Sigmoid colon (tissue), 7 donors: ENCODE measurements around the gene KAT2A. TPM values are rescaled to one million over a fixed set of nuclear protein-coding genes. Genes with fewer than 3 reads are reported as not detected.

Experiments used
- DNase-seq: peaks from one replicate; pipeline ENCODE4 v3.0.0-alpha.2; 2019
- H3K27ac ChIP-seq, 4 donors: fragments of 200-600 bp; sonication (generic); one replicate each; pipeline ENCODE4 v1.5.1; 2016 to 2019; ENCODE audit warnings: mild to moderate bottlenecking in 1 of 4
- H3K27me3 ChIP-seq, 3 donors: fragments of 200-600 bp; sonication (generic); one replicate each; pipeline ENCODE4 v1.5.1; 2019; ENCODE audit warnings: mild to moderate bottlenecking in 1 of 3
- H3K36me3 ChIP-seq, 4 donors: fragments of 200-600 bp; sonication (generic); one replicate each; pipeline ENCODE4 v1.5.1; 2016 to 2019
- H3K4me1 ChIP-seq, 4 donors: fragments of 200-600 bp; sonication (generic); one replicate each; pipeline ENCODE4 v1.5.1; 2017 to 2019
- H3K4me3 ChIP-seq, 4 donors: fragments of 200-600 bp; sonication (generic); one replicate each; pipeline ENCODE4 v1.5.1; 2017 to 2019; ENCODE audit warnings: mild to moderate bottlenecking in 2 of 4, moderate library complexity in 1 of 4
- H3K9me3 ChIP-seq, 4 donors: fragments of 200-600 bp in 3 of 4; sonication (generic) in 3 of 4; one replicate each; pipeline versions ENCODE4 v1.5.1 to v1.6.1; 2013 to 2019
- CTCF ChIP-seq, 4 experiments: fragments of 450-650 bp in 3 of 4; fragments of 200-600 bp in 1 of 4; IDR thresholded peaks; one replicate each; pipeline ENCODE4 v1.5.1; 2016 to 2019; ENCODE audit warnings: antibody characterized with exemption in 4 of 4, mild to moderate bottlenecking in 3 of 4, moderate library complexity in 2 of 4
- EP300 ChIP-seq, 4 donors: sonication (generic); formaldehyde crosslinking; IDR thresholded peaks; one replicate each; pipeline ENCODE4 v1.6.1; 2017; ENCODE audit warnings: antibody characterized with exemption in 4 of 4
- POLR2A ChIP-seq, 2 donors: fragments of 450-650 bp; IDR thresholded peaks; one replicate each; pipeline ENCODE4 v1.6.1; 2016; ENCODE audit warnings: antibody characterized with exemption in 2 of 2, mild to moderate bottlenecking in 2 of 2, moderate library complexity in 2 of 2
- POLR2AphosphoS5 ChIP-seq, 4 donors: sonication (generic); formaldehyde crosslinking; IDR thresholded peaks; one replicate each; pipeline ENCODE4 v1.6.1; 2017; ENCODE audit warnings: antibody characterized with exemption in 4 of 4
- WGBS, 2 donors: extraction: QIAGEN DNeasy Blood & Tissue Kit; methylation state at CpG; one replicate each; pipeline ENCODE4 v1.1.7; 2013; 5-methylcytosine and 5-hydroxymethylcytosine counted together
- intact Hi-C: fragments of 100-400 bp; cut with DNase I; formaldehyde crosslinking; loops from one replicate; pipeline ENCODE4 v1.15.1; 2023
- polyA plus RNA-seq, 3 donors: library from polyadenylated mRNA; stranded (reverse); fragments of 200-250 nt; gene quantifications; one replicate each; pipeline ENCODE4 v1.2.3, GENCODE V29; 2013
- total RNA-seq, 4 donors: library from RNA; depleted of rRNA; stranded (reverse); fragments of >200 nt; gene quantifications; one replicate each; pipeline ENCODE4 v1.1.0, GENCODE V29; 2016
- donor health status: healthy with polysubstance abuse.
- donor health status: Bipolar disorder and iron deficiency.
- donor health status: healthy.

KAT2A gene
- total and polyA plus RNA-seq, 7 donors: 6.9 to 95.8 (median 20.4) TPM

GRCh38 chr17:42078396-42079043, 42.6 kb downstream of the KAT2A start:
- Histone ChIP-seq H3K4me3 (no peak overlapping the region), H3K27ac (no peak overlapping the region), H3K4me1 (no peaks in the 10 kb centered on the region), H3K9me3 (no peaks in the 10 kb centered on the region), H3K36me3 (no peaks in the 10 kb centered on the region), H3K27me3 (peaks cover 0 to 10% (median 0%) of the 10 kb centered on the region in 3 donors)
- 66 to 79% methylated on average over 8 of the region's 8 CpGs for WGBS, 2 donors
- TF ChIP-seq POLR2A (IDR thresholded peaks at IDR 0.05) (no peak), CTCF (IDR thresholded peaks at IDR 0.05) (no peak), EP300 (IDR thresholded peaks at IDR 0.05) (no peak), POLR2AphosphoS5 (IDR thresholded peaks at IDR 0.05) (no peak)
- intact Hi-C loops: no loop called here
- DNase-seq: no peak

DNA sequence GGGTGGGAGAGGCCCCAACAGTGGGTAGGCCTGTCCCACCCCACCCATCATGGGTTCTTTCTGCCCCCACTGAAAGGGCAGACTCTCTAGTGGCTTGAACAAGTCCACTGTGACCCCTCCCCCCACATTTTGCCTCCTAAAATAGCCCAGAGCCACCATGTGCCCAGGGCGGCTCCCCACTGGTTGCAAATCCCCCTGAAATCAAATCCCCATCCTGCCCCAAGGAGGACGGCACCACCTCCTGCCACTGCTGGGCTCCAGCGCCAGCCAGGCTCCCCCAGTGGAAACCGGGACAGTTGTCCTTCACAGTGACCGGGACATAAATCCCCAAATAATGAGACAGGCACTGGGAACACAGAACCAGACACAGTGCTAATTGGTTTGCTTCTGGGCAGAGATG, 43.4 kb downstream of the KAT2A start:
- Histone ChIP-seq H3K9me3 (no peaks in the 10 kb centered on the region), H3K4me3 (no peak overlapping the region), H3K4me1 (peaks cover 0 to under 1% (median 0%) of the 10 kb centered on the region in 4 donors), H3K36me3 (no peaks in the 10 kb centered on the region), H3K27ac (no peak overlapping the region), H3K27me3 (peaks cover 2 to 18% (median 3%) of the 10 kb centered on the region in 3 donors)
- no peak for DNase-seq
- WGBS, 2 donors: 88 to 93% methylated on average over 5 of the region's 5 CpGs
- TF ChIP-seq CTCF (IDR thresholded peaks at IDR 0.05) (no peak), POLR2A (IDR thresholded peaks at IDR 0.05) (no peak), EP300 (IDR thresholded peaks at IDR 0.05) (no peak), POLR2AphosphoS5 (IDR thresholded peaks at IDR 0.05) (no peak)
- intact Hi-C loops: no loop called here

DNA sequence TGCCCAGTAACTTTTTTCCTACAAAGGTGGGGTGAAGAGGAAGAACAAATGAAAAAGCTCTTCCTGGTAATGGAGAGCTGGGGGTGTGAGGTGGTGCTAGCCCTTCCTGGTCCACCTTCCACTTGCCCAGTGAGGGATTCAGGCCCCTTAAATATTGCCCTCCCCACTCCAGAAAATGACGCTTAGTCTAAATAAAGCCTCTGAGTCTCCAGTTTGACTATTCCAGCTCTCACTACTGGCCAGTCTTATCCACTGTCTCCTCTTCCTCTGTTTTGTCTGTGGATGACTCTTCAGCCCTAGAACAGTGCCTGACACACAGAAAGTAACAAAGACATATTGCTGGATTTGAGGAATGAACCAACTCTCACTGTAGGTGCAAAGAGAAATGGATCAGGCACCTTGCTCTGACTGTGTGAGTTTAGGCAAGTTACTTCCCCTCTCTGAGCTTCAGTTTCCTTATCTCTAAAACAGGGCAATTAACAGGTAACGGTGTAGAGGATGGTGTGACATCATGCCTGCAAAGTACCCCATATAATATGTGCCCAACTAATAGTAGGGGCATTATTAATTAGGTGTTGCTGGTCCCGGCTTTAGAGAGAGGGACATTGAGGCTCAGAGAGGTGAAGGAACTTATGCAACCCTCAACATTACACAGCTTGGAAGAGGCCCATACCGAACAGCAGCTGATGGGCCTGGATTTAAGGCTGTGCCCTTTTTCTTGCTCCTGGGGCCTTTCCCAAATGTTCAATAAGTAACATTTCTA, 44.2 kb downstream of the KAT2A start:
- Histone ChIP-seq H3K36me3 (no peaks in the 10 kb centered on the region), H3K27me3 (peaks cover 10 to 25% (median 11%) of the 10 kb centered on the region in 3 donors), H3K9me3 (no peaks in the 10 kb centered on the region), H3K27ac (no peak overlapping the region), H3K4me1 (peaks cover 0 to 8% (median 7%) of the 10 kb centered on the region in 4 donors), H3K4me3 (no peak overlapping the region)
- intact Hi-C loops: no loop called here
- TF ChIP-seq EP300 (IDR thresholded peaks at IDR 0.05): no peak
- no peak for TF ChIP-seq CTCF (IDR thresholded peaks at IDR 0.05)
- no peak for TF ChIP-seq POLR2A (IDR thresholded peaks at IDR 0.05)
- no peak for TF ChIP-seq POLR2AphosphoS5 (IDR thresholded peaks at IDR 0.05)
- DNase-seq: no peak
- WGBS, 2 donors: 69 to 79% methylated on average over 4 of the region's 4 CpGs

- no peak for TF ChIP-seq EP300 (IDR thresholded peaks at IDR 0.05)
- TF ChIP-seq POLR2AphosphoS5 (IDR thresholded peaks at IDR 0.05): no peak
- TF ChIP-seq CTCF (IDR thresholded peaks at IDR 0.05): no peak
- TF ChIP-seq POLR2A (IDR thresholded peaks at IDR 0.05): no peak
- Histone ChIP-seq H3K36me3 (no peaks in the 10 kb centered on the region), H3K4me3 (no peak overlapping the region), H3K9me3 (no peaks in the 10 kb centered on the region), H3K27ac (no peak overlapping the region), H3K4me1 (peaks cover 0 to 11% (median 9%) of the 10 kb centered on the region in 4 donors), H3K27me3 (peaks cover 13 to 37% (median 23%) of the 10 kb centered on the region in 3 donors)
- intact Hi-C loops: no loop called here
- 80 to 82% methylated on average over 6 of the region's 6 CpGs for WGBS, 2 donors
- no peak for DNase-seq
These were observed 45.4 kb downstream of the KAT2A start for GRCh38 chr17:42075789-42076188.
